ENCODE data around the gene DCAF12. TPM values are rescaled to one million over a fixed set of nuclear protein-coding genes. Genes with fewer than 3 reads are reported as not detected.

DCAF12 gene
- 15.4 and 23.6 TPM in 2 replicates for total RNA-seq

GRCh38 chr9:34126207-34127034 lies at the start of gene DCAF12:
Gene DCAF12, minus strand, starts transcription at chr9:34126698. Its CDS starts 267 bp downstream, at chr9:34126431.

DNA sequence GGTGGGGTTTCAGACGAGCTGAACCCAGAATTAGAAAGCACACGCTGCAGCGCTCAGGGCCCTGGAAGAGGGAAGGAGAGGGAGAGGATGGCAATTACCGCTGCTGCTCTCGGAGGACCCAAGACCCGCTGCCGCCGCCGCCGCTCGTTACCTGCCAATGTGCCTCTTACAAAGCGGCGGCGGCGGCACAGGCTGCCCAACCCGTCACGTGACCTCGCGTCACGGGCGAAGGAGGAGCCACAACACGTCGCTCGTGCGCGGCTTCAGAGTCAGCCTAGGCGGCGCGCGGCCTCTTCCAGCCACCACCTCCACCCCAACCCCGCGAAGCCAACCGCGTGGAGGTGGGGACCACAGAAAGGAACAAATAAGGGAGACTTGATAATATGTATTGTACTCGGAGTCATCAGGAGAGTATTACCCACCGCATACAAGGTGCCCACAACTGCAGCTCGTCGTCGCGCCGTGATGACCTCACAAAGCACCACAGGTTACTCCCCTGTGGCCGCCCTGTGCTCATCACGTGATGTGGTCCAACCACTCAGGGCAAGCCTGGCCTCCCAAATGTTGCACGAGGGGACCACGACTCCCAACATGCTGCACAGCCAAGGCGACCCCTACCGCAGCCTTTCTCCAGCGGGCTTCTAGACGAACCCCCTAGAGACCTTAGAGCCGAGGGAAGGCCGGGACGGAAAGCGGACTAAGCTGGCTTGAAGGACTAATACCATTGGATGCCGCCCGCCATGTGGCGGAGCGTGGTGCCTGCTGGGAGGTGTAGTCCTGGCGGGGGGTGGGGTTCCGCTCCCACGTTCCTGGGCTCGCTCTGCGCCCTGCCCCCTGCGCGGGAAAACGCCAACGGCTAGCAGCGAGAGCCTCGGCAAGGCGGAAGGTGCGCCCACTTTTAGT lies 77.5 kb downstream of the DCAF12 start, which contains the start of gene UBAP2:
Gene UBAP2, minus strand, starts transcription at position 161 of the 903 bp plus-strand sequence. CDS start 31,739 bp downstream, outside the sequence.

Other genes with a start within 250 kb of the DCAF12 start
- gene UBAP2, start 77.8 kb downstream of the DCAF12 start, total RNA-seq: 14.7 and 21.0 TPM in 2 replicates
- 40.1 and 42.7 TPM in 2 replicates for gene UBAP1, start 52.3 kb upstream of the DCAF12 start, total RNA-seq
- 2.9 and 3.2 TPM in 2 replicates for gene KIF24, start 202.6 kb upstream of the DCAF12 start, total RNA-seq
- gene NUDT2, start 202.9 kb upstream of the DCAF12 start, total RNA-seq: 53.2 and 67.5 TPM in 2 replicates